Measurements from ENCODE around the gene BNIPL.

DNA sequence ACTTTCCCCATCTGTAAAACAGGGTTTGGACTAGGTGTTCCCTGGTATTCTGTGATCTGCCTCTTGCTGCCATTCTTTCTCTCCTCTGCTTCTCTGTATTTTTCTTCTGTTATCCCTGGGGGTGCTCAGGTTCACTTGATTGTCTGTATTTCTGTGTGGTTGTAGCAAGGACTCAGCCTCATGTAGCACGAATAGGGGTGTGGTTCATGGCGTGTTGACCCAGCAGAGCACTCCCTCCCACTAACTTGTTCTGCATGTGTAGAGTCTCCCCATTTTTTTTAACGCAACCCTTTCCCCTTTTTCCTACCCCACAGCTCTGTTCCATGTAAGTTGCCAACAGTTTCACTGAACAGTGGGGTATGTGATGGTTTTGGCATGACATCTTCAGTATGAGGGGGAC lies 1.2 kb upstream of the BNIPL start:
- no peak for TF ChIP-seq POLR2AphosphoS5 (IDR thresholded peaks at IDR 0.05)
- TF ChIP-seq, protein P1, sequence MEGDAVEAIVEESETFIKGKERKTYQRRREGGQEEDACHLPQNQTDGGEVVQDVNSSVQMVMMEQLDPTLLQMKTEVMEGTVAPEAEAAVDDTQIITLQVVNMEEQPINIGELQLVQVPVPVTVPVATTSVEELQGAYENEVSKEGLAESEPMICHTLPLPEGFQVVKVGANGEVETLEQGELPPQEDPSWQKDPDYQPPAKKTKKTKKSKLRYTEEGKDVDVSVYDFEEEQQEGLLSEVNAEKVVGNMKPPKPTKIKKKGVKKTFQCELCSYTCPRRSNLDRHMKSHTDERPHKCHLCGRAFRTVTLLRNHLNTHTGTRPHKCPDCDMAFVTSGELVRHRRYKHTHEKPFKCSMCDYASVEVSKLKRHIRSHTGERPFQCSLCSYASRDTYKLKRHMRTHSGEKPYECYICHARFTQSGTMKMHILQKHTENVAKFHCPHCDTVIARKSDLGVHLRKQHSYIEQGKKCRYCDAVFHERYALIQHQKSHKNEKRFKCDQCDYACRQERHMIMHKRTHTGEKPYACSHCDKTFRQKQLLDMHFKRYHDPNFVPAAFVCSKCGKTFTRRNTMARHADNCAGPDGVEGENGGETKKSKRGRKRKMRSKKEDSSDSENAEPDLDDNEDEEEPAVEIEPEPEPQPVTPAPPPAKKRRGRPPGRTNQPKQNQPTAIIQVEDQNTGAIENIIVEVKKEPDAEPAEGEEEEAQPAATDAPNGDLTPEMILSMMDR (IDR thresholded peaks at IDR 0.05) = no peak
